Ishikawa (cell line): ENCODE data around the gene ITGA8.

Experiments used
- CEBPB ChIP-seq: IDR thresholded peaks from 2 replicates; pipeline ENCODE4 v1.6.1; 2012
- CREB1 ChIP-seq: IDR thresholded peaks from 2 replicates; pipeline ENCODE4 v1.6.1; 2012; ENCODE audit warnings: low read depth
- EGR1 ChIP-seq: IDR thresholded peaks from 2 replicates; pipeline ENCODE4 v1.6.1; 2012
- EP300 ChIP-seq: IDR thresholded peaks from 2 replicates; pipeline ENCODE4 v1.6.1; 2012; ENCODE audit warnings: borderline replicate concordance
- FOXM1 ChIP-seq: IDR thresholded peaks from 2 replicates; pipeline ENCODE4 v1.6.1; 2012; ENCODE audit warnings: low read depth, borderline replicate concordance
- MAX ChIP-seq: IDR thresholded peaks from 2 replicates; pipeline ENCODE4 v1.6.1; 2012
- RAD21 ChIP-seq: IDR thresholded peaks from 2 replicates; pipeline ENCODE4 v1.6.1; 2012; ENCODE audit warnings: low read depth
- TAF1 ChIP-seq: IDR thresholded peaks from 2 replicates; pipeline ENCODE4 v1.6.1; 2012; ENCODE audit warnings: low read depth, mild to moderate bottlenecking
- TCF12 ChIP-seq: IDR thresholded peaks from 2 replicates; pipeline ENCODE4 v1.6.1; 2012; ENCODE audit warnings: low read depth
- TEAD4 ChIP-seq: IDR thresholded peaks from 2 replicates; pipeline ENCODE4 v1.6.1; 2012
- YY1 ChIP-seq: IDR thresholded peaks from 2 replicates; pipeline ENCODE4 v1.6.1; 2012; ENCODE audit warnings: low read depth
- ZBTB7A ChIP-seq: IDR thresholded peaks from 2 replicates; pipeline ENCODE4 v1.6.1; 2012; ENCODE audit warnings: low read depth
- TF ChIP-seq, protein P1 (sequence below): IDR thresholded peaks from 2 replicates; pipeline ENCODE4 v1.6.1; 2012; ENCODE audit warnings: low read depth, mild to moderate bottlenecking

DNA sequence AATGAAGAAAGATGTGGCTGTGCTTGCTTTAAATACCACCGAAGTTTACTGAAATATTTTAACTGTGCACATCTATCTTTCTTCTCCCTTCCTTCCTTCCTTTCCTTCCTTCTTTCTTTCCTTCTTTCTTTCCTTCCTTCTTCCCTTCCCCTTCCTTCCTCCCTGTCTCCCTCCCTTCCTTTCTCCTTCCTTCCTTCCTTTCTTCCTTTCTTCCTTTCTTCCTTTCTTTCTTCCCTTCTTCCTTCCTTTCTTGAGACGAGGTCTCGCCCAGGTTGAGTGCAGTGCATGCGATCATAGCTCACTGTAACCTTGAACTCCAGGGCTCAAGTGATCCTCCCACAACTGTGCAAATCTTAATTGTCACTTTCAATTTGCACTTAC is 190.9 kb downstream of the ITGA8 start:
- TF ChIP-seq TAF1 (no peak), CEBPB (no peak), EP300 (no peak), ZBTB7A (no peak), RAD21 (no peak), TEAD4 (no peak), MAX (no peak), YY1 (no peak), FOXM1 (no peak), CREB1 (no peak), TCF12 (no peak), EGR1 (no peak)
- TF ChIP-seq, protein P1, sequence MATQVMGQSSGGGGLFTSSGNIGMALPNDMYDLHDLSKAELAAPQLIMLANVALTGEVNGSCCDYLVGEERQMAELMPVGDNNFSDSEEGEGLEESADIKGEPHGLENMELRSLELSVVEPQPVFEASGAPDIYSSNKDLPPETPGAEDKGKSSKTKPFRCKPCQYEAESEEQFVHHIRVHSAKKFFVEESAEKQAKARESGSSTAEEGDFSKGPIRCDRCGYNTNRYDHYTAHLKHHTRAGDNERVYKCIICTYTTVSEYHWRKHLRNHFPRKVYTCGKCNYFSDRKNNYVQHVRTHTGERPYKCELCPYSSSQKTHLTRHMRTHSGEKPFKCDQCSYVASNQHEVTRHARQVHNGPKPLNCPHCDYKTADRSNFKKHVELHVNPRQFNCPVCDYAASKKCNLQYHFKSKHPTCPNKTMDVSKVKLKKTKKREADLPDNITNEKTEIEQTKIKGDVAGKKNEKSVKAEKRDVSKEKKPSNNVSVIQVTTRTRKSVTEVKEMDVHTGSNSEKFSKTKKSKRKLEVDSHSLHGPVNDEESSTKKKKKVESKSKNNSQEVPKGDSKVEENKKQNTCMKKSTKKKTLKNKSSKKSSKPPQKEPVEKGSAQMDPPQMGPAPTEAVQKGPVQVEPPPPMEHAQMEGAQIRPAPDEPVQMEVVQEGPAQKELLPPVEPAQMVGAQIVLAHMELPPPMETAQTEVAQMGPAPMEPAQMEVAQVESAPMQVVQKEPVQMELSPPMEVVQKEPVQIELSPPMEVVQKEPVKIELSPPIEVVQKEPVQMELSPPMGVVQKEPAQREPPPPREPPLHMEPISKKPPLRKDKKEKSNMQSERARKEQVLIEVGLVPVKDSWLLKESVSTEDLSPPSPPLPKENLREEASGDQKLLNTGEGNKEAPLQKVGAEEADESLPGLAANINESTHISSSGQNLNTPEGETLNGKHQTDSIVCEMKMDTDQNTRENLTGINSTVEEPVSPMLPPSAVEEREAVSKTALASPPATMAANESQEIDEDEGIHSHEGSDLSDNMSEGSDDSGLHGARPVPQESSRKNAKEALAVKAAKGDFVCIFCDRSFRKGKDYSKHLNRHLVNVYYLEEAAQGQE, result no peak
